HG03520 (cell line): Measurements from ENCODE around the gene COX19.
"Not testable (repeated sequence)": the region's sequence is repeated elsewhere in the genome, so short reads cannot be mapped to it uniquely, and the experiment has no call there.

Source experiments
- ATAC-seq: cut with Tn5 transposase; IDR thresholded peaks from one replicate; pipeline ENCODE4 v1.9.1; 2021; ENCODE audit warnings: mild to moderate bottlenecking, moderate library complexity; ENCODE audit not compliant: unreplicated experiment

COX19 gene

GRCh38 chr7:962401-963081 is 12.8 kb downstream of the COX19 start:
- ATAC-seq = no peak

DNA sequence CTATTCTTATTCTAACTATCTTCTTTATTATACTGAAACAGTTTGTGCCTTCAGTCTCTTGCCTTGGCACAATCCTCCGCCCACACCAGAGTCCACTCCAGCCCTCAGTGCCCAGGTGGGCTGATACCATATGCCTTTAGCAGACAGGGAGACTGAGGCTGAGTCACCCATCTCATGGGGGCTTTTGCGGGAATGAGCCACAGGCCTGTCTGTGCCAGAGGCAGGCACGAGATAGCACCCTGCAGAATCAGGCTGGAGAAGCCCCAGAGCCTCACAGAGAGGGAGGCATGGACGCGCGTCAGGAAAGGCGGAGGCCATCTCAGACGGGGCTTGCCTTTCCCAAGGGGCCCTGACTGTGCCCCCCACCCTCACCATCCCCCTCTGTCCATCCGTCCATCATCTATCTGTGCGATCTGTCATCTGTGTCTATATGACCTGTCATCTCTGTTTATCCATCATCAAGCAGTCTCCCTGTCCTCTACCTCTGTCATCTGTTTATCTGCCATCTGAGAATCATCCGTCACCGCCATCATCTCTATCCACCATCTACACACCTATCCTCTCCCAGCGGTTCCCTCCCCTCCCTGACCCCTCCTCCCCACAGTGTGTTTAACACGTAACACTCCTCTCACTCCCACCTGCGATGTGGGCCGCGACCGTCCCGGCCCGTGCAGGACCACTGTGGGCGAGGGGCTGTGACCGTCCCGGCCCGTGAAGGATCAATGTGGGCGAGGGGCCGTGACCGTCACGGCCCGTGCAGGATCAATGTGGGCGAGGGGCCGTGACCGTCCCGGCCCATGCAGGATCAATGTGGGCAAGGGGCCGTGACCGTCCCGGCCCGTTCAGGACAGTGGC is 13.6 kb downstream of the COX19 start:
- no peak for ATAC-seq

GRCh38 chr7:960972-961371 is 14.4 kb downstream of the COX19 start:
- ATAC-seq = not testable (repeated sequence)

DNA sequence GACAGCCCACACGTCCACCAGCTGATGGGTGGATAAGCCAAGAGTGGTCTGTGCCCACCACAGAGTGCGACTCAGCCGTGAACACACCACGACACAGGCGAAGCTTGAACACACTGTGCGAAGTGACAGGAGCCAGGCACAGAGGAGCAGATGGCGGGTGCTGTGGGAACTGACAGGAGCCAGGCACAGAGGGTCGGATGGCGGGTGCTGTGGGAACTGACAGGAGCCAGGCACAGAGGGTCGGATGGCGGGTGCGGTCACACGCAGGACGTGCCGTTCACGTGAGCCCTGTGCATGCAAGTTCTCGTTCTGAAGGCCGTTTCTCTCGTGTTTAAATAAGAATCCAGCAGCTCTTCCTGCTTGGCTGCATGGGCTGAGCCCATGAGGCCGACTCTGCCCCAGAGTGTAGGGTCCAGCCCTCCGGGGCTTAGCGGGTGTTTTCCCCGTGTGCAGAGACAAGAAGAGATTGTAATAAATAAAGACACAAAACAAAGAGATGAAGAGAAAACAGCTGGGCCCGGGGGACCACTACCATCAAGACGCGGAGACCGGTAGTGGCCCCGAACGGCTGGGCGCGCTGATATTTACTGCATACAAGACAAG is 15.0 kb downstream of the COX19 start:
- no peak for ATAC-seq

- ATAC-seq = not testable (repeated sequence)
Measured at GRCh38 chr7:959740-960139, 15.6 kb downstream of the COX19 start.

GRCh38 chr7:959271-959670 is 16.1 kb downstream of the COX19 start:
- no peak for ATAC-seq

GRCh38 chr7:958221-959200 is 16.8 kb downstream of the COX19 start:
- ATAC-seq = no peak

- no peak for ATAC-seq
Measured at GRCh38 chr7:957418-958220, 17.7 kb downstream of the COX19 start.

DNA sequence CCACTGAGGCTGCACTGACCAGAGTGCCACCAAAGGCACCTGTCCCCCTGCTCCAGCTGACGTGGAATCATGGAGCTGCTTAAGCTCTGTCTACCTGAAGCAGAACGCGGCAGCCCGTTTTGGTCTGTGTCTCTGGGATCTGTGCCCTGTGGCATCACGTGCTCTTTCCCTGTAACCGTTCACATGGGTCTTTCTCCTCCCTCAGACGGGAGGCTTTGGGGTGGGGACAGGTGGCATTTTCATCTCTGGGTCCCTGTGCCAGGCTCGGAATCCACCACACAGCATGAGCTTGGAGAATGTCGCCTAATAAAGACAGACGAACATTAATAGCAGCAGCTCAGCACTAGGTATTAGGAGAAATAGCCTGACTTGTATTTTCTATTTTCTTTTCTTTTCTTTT is 19.3 kb downstream of the COX19 start:
- ATAC-seq = no peak

GRCh38 chr7:954330-955238 is 20.8 kb downstream of the COX19 start, which contains the start of gene ADAP1:
Gene ADAP1, minus strand, starts transcription at chr7:954680. Its CDS starts 203 bp downstream, at chr7:954477.
- peak; percentile 43 for ATAC-seq

- peak; percentile 12 for ATAC-seq
Measured at GRCh38 chr7:953547-954327, 21.6 kb downstream of the COX19 start.

DNA sequence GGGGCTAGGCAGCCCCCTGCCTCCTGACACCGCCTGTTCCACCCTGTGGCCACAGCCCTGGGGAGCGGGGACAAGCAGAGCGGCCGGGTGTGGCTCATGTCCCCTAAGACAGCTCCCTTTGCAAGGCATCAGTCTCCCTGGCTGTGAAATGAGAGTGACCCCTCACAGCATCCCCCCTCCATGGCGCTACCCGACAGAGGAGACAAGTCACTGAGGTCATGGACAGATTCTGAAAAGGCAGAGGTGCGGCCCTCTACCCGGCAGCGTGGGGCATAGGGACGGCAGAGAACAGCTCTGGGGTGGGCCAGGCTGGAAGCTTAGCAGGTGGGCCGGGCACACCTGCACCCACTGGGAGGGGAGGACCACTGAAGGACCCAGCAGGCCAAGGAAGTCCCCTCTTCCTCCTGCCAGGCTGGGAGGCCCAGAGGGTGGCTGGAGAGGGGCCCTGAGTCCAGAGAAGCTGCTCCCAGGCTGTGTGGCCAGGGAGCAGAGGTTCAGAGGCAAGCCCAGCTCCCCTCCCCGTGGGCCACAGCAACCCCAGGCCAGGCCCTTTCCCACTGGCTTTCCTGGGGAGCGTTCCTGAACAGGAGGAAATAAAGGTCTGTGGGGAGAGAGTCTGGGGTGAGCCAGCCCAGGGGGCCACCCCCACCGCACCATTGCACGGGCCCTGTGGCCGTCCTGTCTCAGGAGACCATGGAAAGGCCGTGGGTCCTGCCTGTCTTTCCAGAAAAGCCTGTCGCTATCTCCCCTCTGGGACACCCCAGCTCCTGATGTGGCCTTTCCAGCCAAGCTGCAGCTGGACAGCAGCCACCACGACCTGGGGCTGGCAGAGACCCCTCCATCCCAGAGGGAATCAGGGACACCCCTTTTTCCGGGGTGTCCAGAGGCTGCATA is 22.6 kb downstream of the COX19 start:
- ATAC-seq = no peak

DNA sequence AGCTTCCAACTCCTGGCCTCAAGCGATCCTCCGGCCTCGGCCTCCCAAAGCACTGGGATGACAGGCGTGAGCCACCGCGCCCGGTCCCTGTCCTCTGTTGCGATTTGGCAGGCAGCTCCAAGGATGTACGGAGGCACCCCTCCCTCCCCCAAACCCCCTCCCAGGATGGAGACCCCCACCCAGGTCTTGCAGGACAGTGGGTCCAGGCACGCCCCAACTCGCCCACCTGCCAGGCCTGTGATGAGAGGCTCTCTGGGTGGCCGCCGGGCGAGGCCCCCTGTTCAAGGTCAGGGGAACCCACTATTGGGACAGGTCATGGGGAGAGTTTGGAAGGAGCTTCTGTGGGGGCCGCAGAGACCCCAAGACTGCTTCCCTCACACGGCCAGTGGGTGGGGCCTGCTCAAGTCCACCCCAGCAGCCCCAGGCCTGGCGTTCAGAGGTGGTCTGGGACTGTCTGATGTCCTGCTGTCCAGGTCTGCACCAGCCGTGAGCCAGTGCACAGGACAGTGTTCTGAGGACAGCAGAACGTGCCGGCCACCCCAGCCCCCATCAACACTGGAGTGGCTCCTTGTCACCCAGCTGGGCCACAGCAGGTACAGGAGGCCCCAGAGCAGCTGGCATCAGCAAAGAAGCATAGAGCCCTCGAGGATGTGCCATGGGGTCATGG is 23.3 kb downstream of the COX19 start:
- no peak for ATAC-seq

DNA sequence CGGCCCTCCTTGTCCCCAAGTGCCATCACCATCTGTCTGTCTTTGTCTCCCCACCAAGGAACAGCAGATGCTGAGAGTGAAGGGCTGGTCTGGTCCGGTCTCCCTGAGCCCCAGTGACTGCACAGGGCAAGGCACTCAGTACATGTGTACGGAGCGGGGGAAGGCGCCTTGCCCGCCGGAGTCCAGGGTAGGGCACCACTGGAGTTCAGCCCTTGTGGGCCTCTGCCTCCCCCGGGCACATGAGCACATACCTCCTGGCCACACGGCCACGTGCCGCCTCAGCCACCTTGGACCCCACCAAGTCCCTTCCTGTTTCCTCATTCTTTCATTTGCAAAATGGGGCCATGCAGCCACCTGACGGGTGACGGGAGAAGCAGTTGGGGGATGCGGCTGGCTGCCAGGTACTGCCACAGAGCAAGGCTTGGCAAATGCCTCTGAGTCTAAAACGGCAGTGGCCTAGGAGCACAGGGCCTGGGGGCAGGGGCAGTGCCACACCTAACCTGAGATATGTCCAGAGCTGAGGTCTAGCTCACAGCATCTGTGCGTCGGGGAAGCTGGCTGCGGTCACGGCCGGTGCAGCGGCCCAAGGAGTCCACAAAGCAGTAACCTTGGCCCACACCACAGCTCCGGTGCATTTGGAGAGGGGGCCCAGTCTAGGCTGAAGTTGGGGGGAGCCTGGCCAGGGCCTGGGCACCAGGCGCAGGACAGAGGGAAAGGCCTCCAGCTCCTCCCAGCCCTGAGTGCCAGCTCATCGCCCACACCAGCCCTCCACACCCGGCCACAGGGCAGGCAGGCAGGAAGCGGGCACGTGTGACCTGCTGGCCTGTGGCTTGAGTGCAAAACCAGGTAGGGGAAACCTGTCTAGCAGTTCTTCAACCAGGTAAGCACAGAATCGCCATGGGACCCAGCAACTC is 26.1 kb downstream of the COX19 start:
- ATAC-seq = no peak
